H4 (cell line): ENCODE measurements around the gene LRRN3. TPM values are rescaled to one million over a fixed set of nuclear protein-coding genes. Genes with fewer than 3 reads are reported as not detected.

Source experiments
- DNase-seq: peaks from one replicate; pipeline ENCODE4 v3.0.0-alpha.2; 2015; ENCODE audit warnings: low spot score
- total RNA-seq: library from RNA; depleted of rRNA; stranded (reverse); fragments of >200 nt; shearing (Covaris generic); gene quantifications from 2 replicates; pipeline ENCODE4 v1.2.3, GENCODE V29; 2014

Gene LRRN3
- total RNA-seq, 1 experiment from 2014 or later: 0.02 TPM

DNA sequence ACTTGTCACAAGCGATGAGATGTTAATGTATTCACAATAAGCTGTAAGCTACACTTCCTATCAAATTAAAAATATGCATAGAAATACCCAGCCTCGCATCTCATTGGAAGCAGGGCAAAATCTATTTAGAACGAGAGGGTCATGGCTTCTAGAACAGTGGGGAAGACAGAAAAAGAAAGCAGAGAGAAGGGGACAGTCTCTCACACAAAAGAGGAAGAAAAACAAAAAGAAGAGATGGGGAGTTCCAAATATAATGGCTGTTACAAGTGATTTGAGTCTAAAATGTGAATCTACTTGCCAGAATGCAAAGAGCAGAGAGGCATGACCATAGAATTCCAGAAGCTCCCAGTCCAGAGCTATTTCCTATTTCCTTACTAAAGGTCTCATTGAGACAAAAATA, 13.8 kb downstream of the LRRN3 start:
- DNase-seq: no peak

DNA sequence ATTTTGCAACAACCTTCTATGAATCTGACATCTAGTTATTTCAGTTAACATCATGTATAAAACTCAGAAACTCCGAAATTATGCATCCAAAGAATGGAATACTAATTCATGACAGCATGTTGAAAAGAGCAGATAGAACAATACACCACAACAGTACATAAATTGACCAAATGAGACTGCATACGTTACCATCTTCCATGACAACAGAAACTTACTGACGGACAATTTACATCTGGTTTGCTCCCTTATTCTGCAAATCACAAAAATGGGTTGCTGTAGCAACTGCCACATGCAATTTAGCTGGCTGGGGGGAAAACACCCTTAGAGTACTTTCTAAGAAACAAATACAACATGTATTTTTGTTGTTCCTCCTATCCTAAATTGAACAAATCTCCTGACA, 14.3 kb downstream of the LRRN3 start:
- DNase-seq: no peak

DNA sequence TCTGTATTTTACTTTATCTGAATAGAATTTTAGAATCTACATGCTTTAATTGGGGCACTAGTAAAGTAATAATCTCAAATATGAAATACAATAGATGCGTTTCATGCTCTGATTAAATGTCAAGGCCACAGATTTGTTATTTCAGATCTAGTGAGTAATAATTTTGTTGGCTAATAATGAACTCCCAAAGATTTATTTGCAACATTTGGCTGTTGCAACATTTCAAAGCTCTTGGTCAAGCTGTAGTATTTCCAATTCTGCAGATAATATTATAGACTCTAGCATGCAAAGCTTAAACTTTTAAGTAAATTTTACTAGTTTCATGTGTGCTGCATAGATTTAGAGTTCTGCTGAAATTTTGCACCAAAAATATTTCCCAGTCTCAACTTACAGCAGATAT, 16.7 kb downstream of the LRRN3 start:
- no peak for DNase-seq

DNA sequence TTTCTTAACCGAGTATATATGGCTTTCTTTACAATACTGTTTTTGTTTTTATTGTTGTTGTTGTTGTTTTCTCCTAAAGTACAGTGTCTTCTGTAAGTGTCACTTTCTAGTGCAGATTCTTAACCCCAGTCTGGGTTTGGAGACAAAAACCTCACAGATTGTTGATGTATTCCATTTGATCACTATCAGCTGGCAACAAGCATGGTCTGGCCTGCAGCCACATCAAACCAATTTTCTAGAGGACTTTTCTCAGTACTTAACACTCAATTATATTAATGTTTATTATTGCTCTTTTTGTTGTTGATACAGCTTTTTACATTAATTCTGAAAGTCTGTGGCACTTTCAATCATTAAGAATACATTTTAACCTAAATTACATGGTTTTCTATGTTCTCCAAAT, 17.1 kb downstream of the LRRN3 start:
- no peak for DNase-seq

DNA sequence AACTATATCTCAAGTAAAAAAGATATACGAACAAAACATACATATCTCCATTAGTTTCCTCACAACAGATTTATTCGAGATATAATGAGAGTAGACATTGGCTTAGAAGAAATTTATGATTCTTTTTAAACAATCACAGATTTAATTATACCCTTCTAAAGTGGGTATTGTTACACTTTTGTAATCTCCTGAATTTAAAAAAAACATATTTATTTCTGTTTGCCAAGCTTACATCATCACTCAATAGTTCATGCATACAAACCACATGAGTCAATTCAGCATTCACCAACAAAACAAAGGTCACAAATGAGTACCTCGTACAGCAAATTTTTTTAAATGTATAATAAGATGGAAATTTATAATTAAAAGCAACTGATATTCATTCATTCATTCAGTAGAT, 17.6 kb downstream of the LRRN3 start:
- no peak for DNase-seq

DNA sequence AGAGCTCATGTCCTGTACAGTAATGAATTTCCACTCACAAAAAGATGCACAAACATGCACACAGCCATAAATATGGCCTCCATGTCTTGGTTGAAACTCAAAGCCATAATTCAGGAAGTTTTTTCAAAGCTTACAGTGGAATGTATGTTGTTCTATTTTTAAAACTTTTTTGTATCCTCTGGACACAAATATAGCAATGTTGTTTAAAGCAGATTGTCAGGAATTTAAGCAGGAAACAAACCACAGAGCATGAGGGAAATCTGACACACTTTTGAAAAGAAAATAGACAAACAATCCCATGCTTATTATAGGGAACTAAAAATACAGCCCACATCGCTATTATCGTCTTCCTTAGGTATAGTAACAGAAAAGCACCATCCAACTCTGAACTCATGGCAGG, 21.5 kb downstream of the LRRN3 start:
- DNase-seq: no peak

DNA sequence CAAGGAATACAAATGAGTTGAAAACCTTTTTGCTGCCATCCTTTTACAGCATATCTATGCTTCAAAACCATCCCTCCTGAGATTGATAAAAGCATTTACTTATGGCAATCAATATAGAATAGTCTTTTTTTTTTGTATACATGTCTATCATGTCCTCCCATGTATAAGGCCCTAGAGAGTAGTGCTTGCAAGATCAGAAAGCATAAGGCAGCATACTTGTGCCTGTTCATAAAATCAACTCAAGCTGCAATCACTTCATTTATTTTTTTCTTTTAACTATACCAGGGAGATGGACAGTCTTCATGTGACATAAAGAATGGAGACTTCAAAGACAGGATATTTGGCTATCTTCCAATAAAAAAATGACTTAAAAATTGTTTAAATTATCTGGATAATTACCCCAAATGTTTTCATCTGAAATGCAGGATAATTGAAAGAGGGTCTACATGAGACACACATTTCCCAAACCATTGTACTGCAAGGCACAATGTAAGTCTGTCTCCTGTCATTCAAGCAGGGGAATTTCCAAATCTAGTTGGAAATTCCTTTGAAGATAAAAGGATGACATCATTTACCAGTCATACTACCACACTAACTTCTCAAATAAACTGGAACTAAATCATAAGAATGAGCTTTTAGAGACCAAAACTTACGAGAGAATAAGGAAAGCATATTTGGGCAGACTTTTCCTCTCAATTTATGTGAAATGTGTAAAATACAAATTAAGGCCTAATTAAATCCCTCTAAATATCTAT, 22.5 kb downstream of the LRRN3 start:
- no peak for DNase-seq

GRCh38 chr7:111115966-111116365, 25.0 kb downstream of the LRRN3 start:
- DNase-seq: no peak

GRCh38 chr7:111126987-111127386, 36.1 kb downstream of the LRRN3 start:
- peak; percentile 16 for DNase-seq

DNA sequence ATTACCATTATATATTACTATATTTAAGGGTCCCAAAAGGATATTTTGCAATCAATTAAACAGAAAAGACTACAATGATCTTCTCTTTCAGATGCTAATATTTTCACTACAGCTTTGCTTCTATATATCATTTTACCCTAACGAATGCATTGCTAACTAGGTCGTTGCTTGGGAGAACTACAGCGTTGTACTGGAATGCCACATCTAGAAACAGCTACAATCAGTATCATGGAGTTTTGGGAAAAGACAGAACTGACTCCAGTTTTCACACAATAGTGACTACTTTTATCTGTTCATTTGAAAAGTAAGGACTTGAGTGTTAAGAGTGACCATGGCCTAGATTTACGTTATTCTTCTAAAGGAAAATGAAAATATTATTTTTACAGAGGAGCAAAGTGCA, 38.5 kb downstream of the LRRN3 start:
- no peak for DNase-seq

- no peak for DNase-seq
Observed at GRCh38 chr7:111132833-111133232, 41.9 kb downstream of the LRRN3 start.

- DNase-seq: peak; percentile 13
Observed at GRCh38 chr7:111137296-111138192, 46.6 kb downstream of the LRRN3 start.

DNA sequence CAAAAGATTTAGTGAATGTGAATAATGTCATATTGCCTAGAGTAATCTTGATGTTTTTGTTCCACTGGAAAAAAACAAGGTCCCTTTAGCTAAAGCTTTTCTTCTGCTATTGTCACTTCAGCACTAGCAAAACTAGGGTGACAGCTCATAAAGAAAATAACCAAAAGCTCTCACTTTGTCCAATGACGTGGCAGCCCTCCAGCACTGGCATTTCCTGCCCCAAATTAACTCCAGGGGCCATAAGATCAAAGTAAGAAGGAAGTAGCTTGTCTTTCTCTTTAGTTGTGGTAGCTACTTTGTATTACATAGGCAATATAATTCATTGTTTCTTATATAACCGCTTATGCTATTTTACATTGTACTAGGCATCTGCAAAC, 47.3 kb downstream of the LRRN3 start:
- DNase-seq: peak; percentile 83

DNA sequence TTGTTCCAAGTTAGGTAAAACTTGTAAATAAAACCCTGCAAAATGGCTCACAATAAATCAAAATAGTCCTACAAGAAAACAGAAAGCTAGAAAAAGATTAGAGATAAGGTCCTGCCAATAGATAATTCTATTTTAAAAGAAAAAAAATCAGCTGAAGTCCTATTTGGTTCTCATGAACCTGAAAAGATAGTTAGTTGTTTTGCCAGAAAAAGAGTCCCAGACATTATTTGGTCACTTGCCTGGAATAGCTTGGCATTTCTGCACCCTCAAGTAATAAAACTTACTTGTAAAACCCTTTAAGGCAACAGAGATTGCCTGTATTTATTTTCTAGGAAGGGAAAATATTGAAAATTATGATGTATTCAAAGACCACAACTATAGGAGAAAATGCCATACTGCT, 47.7 kb downstream of the LRRN3 start:
- DNase-seq: no peak

DNA sequence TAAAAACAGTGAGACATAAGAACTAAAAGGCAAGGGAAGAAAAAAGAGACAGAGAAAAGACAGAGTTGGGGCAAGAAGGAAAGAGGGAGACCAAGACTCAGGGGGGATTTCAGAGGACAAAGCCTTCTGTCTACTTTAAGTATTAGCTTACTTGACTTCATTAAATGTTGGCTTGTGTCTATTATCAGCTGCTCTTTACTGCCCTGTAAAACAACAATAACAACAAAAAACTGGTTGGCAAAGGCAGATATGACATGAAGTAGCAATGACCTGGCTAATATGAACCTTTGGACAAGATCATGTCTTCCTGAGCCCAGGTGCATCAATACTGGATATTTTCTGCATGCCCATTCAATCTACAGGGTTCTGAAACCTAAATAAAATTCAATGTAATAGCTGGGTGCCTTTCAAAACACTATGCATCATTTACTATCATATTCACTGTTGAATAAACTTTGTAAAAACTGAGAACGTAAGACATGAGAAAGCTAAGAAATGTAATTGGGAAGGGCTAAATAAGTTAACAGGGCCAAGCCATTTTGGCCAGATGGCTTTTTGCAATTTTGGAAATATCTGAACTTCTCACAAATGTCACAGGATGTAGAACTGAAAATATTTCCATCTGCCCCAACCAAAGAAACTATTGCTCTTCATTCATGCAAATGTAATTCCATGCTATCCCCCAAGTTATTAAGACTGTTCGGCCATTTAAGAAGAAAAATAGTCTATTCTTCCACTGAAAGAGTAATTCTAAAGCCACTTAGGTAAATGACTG, 49.4 kb downstream of the LRRN3 start:
- DNase-seq: no peak

GRCh38 chr7:111145472-111145871, 54.5 kb downstream of the LRRN3 start:
- DNase-seq: no peak

- no peak for DNase-seq
Observed at GRCh38 chr7:111146136-111146535, 55.2 kb downstream of the LRRN3 start.

DNA sequence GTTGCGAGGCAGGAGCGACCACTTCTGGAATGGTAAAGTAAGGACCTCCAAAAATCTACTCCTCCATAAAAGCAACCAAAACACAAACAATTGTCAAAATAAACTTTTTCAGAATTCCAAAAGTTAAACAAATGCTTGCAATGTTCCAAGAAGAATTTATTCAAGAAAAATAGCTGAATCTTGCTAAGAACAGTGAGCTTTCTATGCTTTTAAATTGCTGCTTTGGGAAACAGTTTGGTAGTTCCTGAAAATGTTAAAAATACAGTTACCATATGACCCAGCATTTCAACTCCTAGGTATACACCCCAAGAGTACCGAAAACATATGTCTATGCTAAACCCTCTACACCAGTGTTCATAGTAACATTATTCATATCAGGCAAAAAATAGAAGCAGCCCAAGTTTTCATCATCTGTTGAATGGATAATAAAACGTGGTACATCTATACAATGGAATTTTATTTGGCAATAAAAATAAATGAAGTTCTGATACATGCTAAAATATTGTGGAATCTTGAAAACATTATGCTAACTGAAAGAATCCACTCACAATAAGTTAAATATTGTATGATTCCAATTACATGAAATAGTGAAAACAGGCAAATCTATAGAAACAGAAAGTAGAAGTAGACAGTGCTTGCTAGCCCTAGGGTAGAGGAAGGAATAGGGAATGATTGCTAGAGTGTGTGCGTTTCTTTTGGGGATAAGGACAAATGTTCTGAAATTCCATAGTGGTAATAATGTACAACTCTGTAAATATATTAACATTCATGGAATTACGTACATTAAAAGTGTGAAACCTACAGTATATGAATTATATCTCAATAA, 57.0 kb downstream of the LRRN3 start:
- no peak for DNase-seq

GRCh38 chr7:111150709-111151108, 59.8 kb downstream of the LRRN3 start:
- DNase-seq: no peak

DNA sequence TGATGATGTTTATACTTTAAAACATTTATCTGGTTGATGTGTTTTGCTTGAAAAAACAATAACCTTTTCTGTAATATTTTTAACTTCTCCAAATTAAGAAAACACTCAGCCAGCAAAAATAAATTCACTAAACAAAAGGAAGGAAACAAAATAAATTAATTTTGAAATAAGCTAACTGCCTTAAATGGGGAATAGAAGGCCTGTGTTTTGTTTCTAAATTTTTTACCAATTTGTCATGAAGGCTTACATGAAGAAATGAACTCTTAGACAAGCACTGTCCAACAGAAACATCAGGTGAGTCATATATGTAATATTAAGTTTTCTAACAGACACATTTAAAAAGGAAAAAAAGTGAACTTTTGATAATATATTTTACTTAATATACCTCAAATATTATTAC, 68.5 kb downstream of the LRRN3 start:
- no peak for DNase-seq

GRCh38 chr7:111160297-111160696, 69.4 kb downstream of the LRRN3 start:
- no peak for DNase-seq

DNA sequence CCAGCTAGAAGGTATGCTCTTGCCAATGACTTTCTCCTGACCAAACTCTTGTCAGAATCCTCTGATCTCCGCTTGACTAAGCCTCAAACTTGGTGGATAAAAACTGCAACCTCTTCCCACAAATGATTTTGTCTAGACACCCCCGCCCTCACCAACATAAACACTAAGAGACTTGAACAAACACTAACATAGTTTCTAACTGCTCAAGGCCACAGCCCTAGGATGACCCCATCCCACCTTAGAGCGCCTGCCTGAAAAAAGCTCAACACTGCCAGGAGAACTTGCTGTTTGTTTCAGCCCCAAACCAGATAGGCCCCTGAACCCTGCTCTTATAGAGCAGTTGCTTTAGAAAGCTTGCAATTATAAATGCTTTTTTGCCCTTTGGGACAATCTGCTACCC, 71.8 kb downstream of the LRRN3 start:
- DNase-seq: peak; percentile 27
